ENCODE results near the gene MLH3.

DNA sequence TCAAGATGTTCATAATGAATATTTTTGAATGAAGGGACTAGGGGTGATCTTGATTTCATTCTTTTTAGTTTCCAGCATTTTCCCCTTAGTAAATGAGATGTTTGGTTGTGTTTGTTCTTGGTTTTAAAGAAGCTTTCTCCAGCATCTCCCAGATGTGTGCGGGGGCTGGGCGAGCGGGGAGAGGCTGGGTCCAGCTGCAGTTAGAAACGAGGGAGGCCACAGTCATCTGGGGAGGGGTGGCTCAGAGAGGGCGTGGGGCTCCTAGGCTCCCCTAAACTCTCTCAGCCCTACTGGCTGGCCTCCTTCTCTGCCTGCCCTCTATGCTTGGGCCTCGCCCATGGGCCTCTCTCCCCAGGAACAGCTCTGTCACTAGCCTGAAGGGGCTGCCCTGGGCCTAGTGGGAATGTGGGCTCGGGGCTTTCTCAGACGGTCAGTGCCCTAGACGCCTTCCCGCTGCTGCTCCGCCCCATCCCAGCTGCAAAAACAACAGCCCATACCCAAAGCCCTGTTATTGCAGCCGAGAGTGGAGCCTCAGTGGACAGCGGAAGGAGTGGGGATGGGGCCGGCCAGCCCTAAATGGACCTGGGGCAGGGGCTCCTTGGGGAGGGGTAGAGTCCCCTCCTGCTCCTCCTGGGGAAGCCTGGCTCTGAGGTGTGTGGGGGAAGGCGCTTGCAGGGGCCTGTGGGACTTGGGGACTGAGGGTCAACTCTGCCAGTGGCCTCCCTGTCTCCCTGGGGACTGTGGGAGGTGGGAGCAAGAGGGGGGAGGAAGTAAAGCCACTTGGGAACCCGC, 66.8 kb downstream of the MLH3 start:
- TF ChIP-seq, protein P1, sequence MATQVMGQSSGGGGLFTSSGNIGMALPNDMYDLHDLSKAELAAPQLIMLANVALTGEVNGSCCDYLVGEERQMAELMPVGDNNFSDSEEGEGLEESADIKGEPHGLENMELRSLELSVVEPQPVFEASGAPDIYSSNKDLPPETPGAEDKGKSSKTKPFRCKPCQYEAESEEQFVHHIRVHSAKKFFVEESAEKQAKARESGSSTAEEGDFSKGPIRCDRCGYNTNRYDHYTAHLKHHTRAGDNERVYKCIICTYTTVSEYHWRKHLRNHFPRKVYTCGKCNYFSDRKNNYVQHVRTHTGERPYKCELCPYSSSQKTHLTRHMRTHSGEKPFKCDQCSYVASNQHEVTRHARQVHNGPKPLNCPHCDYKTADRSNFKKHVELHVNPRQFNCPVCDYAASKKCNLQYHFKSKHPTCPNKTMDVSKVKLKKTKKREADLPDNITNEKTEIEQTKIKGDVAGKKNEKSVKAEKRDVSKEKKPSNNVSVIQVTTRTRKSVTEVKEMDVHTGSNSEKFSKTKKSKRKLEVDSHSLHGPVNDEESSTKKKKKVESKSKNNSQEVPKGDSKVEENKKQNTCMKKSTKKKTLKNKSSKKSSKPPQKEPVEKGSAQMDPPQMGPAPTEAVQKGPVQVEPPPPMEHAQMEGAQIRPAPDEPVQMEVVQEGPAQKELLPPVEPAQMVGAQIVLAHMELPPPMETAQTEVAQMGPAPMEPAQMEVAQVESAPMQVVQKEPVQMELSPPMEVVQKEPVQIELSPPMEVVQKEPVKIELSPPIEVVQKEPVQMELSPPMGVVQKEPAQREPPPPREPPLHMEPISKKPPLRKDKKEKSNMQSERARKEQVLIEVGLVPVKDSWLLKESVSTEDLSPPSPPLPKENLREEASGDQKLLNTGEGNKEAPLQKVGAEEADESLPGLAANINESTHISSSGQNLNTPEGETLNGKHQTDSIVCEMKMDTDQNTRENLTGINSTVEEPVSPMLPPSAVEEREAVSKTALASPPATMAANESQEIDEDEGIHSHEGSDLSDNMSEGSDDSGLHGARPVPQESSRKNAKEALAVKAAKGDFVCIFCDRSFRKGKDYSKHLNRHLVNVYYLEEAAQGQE (IDR thresholded peaks at IDR 0.05; ENCODE audit: low read depth): no peak
- TF ChIP-seq CEBPB (IDR thresholded peaks at IDR 0.05) (no peak), TAF1 (IDR thresholded peaks at IDR 0.05; ENCODE audit: low read depth) (no peak), NFIC (IDR thresholded peaks at IDR 0.05) (no peak), EP300 (IDR thresholded peaks at IDR 0.05; ENCODE audit: borderline replicate concordance) (no peak), FOXM1 (IDR thresholded peaks at IDR 0.05; ENCODE audit: borderline replicate concordance, low read depth) (no peak), EGR1 (IDR thresholded peaks at IDR 0.05) (no peak), RAD21 (IDR thresholded peaks at IDR 0.05; ENCODE audit: low read depth) (no peak)
- TF ChIP-seq, protein P2, sequence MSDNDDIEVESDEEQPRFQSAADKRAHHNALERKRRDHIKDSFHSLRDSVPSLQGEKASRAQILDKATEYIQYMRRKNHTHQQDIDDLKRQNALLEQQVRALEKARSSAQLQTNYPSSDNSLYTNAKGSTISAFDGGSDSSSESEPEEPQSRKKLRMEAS (IDR thresholded peaks at IDR 0.05): no peak
- TF ChIP-seq, protein P3, sequence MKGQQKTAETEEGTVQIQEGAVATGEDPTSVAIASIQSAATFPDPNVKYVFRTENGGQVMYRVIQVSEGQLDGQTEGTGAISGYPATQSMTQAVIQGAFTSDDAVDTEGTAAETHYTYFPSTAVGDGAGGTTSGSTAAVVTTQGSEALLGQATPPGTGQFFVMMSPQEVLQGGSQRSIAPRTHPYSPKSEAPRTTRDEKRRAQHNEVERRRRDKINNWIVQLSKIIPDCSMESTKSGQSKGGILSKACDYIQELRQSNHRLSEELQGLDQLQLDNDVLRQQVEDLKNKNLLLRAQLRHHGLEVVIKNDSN (IDR thresholded peaks at IDR 0.05): no peak

Data from Ishikawa (cell line).